ENCODE measurements around the gene OSBPL10. TPM values are rescaled to one million over a fixed set of nuclear protein-coding genes. Genes with fewer than 3 reads are reported as not detected.

Gene OSBPL10
- total RNA-seq, 2 donors from 2014 or later: 4.2 to 8.2 TPM

DNA sequence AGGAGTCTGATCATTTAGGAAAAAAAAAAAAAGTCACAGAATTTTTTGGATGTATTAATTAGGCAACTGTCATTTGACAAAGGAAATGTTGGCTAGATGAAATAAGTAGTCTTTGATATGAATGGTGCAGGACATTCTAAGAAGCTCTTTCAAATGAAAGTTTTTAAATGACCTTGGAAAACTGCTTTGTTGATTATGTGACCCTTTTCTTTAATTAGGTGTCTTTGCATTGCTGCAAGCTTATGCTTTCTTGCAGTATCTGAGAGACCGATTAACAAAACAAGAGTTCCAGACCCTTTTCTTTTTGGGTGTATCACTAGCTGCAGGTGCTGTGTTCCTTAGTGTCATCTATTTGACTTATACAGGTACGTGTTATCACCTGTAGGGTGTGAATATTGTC lies 364.4 kb downstream of the OSBPL10 start:
- no peaks in the 10 kb centered on the region for H3K9me3 ChIP-seq
- DNase-seq (ENCODE audit: low spot score): no peak
- TF ChIP-seq, protein P1, sequence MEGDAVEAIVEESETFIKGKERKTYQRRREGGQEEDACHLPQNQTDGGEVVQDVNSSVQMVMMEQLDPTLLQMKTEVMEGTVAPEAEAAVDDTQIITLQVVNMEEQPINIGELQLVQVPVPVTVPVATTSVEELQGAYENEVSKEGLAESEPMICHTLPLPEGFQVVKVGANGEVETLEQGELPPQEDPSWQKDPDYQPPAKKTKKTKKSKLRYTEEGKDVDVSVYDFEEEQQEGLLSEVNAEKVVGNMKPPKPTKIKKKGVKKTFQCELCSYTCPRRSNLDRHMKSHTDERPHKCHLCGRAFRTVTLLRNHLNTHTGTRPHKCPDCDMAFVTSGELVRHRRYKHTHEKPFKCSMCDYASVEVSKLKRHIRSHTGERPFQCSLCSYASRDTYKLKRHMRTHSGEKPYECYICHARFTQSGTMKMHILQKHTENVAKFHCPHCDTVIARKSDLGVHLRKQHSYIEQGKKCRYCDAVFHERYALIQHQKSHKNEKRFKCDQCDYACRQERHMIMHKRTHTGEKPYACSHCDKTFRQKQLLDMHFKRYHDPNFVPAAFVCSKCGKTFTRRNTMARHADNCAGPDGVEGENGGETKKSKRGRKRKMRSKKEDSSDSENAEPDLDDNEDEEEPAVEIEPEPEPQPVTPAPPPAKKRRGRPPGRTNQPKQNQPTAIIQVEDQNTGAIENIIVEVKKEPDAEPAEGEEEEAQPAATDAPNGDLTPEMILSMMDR (IDR thresholded peaks at IDR 0.05): no peak
- peaks cover 9% of the 10 kb centered on the region for H3K36me3 ChIP-seq
- no peak overlapping the region for H3K27ac ChIP-seq
- no peaks in the 10 kb centered on the region for H3K4me1 ChIP-seq
- H3K4me3 ChIP-seq: no peak overlapping the region
- H3K27me3 ChIP-seq: no peaks in the 10 kb centered on the region

DNA sequence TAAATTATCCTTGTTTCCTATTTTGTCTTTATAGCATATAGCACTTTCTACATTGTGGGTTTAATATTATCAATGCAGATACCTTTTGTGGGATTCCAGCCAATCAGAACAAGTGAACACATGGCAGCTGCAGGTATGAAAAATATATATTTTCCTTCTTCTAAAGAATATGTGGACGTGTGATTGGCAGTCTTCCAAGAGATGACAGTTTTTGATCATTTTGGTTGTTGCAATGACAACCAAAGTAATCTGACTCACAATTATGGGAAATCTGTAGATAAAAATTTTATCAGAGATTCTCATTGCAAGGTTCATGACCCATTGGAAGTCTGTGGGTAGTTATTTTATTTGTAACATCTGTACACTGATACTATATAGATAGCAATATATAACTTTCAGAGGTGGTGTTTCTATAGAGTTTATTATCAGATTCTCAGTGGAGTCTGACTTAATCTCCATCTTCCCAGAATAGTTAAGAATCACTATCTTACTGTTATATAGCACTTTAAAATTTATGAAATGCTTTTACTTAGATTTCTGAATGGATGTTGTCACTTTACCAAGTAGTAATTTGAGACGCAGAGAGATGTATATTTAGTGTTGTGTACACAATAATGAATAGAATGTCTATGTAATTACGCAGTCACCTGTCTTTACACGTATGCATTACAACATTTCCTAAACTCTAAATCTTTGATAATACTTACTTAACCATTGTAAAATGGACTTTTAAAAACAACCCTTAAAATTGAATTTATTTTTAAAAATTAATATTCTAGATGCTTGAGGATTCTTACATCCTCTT lies 365.8 kb downstream of the OSBPL10 start:
- H3K27ac ChIP-seq: no peak overlapping the region
- TF ChIP-seq, protein P1 (IDR thresholded peaks at IDR 0.05): no peak

DNA sequence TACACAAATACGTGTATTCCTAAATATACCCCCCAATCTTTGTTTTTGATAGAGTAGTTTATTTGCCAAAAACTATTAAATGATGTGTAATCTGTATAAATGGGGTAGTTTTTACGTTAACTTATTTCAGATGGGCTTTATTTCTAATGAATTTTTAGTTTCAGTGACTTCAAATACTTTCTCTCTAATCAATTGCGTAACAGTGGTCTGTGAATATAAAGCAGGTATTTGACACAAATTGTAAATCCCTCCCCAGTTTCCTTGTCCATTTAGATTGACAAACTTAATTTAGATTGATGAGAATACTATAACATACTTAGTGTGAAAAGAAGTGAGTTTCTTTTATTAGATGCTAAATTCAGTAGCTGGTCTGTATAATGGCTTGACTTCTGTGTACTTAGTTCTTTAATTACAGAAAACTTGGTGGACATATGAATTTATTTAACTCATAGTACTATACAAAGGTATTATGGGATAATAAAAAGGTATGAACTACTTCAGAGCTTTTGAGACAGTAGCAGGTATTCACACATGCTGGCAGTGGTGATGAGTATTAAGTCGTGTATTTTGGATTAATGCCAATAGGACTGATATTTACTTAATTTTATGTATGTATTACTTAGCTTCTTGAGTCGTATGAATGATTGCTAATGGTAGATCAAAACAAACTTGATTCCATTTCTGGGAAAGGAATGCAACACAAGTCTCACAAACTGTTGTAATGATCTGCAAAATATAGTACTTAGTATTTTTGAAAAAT lies 366.7 kb downstream of the OSBPL10 start:
- Histone ChIP-seq H3K4me1 (no peaks in the 10 kb centered on the region), H3K4me3 (no peak overlapping the region), H3K9me3 (no peaks in the 10 kb centered on the region), H3K36me3 (no peaks in the 10 kb centered on the region), H3K27me3 (no peaks in the 10 kb centered on the region), H3K27ac (no peak overlapping the region)
- TF ChIP-seq, protein P1 (IDR thresholded peaks at IDR 0.05): no peak
- DNase-seq (ENCODE audit: low spot score): no peak

More for the DNA sequence above, 365.8 kb downstream of the OSBPL10 start:
- DNase-seq (ENCODE audit: low spot score): no peak
- peaks cover under 1% of the 10 kb centered on the region for H3K36me3 ChIP-seq
- no peaks in the 10 kb centered on the region for H3K9me3 ChIP-seq
- H3K27me3 ChIP-seq: no peaks in the 10 kb centered on the region
- H3K4me3 ChIP-seq: no peak overlapping the region
- H3K4me1 ChIP-seq: no peaks in the 10 kb centered on the region

DNA sequence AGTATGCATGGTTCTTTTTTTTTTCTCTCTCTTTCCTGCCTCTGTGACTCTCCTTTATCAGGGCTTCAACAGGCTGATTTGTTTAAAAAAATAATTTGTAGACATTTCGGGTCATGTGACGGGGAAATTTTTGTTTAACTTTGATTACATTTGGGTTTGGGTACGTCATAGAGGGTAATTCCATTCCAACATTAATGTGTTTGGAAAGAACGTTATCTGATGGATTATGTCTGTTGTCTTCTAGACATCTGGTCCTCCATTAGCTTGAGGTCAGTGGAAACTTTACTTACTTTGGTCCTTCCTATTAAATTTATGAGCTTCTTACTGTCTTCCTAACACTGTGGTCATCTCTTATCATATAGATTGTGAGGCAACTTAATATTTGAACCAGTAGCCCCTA lies 367.4 kb downstream of the OSBPL10 start:
- TF ChIP-seq, protein P1 (IDR thresholded peaks at IDR 0.05): no peak
- no peaks in the 10 kb centered on the region for H3K4me1 ChIP-seq
- no peaks in the 10 kb centered on the region for H3K9me3 ChIP-seq
- no peak for DNase-seq (ENCODE audit: low spot score)
- no peaks in the 10 kb centered on the region for H3K27me3 ChIP-seq
- no peak overlapping the region for H3K4me3 ChIP-seq
- no peak overlapping the region for H3K27ac ChIP-seq
- no peaks in the 10 kb centered on the region for H3K36me3 ChIP-seq

DNA sequence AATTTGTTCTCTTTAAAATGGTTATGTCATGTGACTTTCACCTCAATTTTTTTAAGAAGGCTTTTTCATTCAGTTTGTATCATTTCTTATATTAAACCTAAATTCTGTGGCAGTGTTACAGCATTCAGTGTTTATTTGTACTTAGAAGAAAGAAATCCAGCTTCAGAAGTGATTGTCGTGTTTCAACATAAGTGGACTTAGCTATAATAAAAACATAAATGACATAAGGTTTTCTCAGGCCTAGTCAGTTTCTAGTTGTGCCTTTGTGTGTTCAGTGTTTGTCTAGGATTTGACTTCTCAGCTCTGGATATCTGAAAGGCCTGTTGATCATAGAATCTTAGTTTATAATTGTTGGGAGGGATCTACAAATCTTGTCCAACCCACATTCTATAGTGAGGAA lies 367.9 kb downstream of the OSBPL10 start:
- DNase-seq (ENCODE audit: low spot score): no peak
- TF ChIP-seq, protein P1 (IDR thresholded peaks at IDR 0.05): no peak

More for the DNA sequence above, 367.9 kb downstream of the OSBPL10 start:
- no peaks in the 10 kb centered on the region for H3K27me3 ChIP-seq
- no peak overlapping the region for H3K4me3 ChIP-seq
- no peak overlapping the region for H3K27ac ChIP-seq
- no peaks in the 10 kb centered on the region for H3K9me3 ChIP-seq
- no peaks in the 10 kb centered on the region for H3K4me1 ChIP-seq
- H3K36me3 ChIP-seq: no peaks in the 10 kb centered on the region

Other genes with a start within 250 kb of the OSBPL10 start
- under 1 TPM in 1 of 2 donors, not detected in 1; 0.28 TPM for gene ZNF860, start 488 bp upstream of the OSBPL10 start, total RNA-seq
- gene GPD1L, start 125.4 kb upstream of the OSBPL10 start, total RNA-seq: 100 to 1,000 TPM; 194 to 275 TPM

Data from right atrium auricular region (tissue), 2 donors.